Measurements from ENCODE around the gene SSTR3. TPM values are rescaled to one million over a fixed set of nuclear protein-coding genes. Genes with fewer than 3 reads are reported as not detected.

Gene SSTR3
- total and polyA plus RNA-seq, 10 of the 15 experiments (the other 5 are each of a cell fraction or from before 2014, with no cell fraction given), result 0.03 to 4.5 (median 2.4) TPM

DNA sequence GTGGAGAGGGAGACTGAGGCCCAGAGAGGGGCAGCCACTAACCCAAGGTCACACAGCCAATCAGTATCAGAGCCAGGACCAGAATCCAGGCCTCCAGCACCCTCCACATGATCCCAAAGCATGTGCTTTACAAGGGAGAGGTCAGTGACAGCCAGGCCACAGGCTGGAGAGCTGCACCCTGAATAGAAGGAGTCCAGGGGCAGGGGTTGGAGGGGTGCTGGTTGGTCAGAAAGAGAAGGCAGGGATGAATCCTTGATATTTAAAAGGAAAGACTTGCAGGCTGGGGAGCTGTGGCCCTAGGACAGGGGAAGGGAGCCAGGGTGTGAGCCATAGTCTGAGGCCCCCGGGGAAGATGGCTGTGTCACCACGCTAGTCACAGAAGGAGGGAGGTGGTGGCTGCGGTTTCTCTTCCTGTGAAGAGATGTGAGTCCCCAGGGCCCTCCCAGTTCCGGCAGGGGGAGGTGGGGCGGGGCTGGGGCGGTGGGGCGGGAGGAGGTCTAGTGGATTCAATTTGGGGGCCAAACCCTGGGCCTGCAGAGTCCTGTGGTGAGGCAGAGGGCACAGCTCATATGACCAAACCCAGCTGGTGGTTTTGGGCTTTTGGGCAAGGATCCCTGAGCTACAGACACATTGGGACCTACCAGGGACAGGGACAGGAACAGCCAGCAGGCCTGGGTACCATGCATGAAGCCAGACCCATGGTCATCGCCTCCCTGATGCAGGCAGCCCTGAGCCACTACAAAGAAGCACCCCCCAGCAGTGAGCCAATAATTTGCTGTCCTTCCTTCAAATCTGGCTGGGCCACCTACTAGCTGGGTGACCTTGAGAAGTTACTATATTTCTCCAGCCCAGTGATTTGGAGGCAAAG is 17.8 kb upstream of the SSTR3 start:
- peaks cover 70% of the 10 kb centered on the region for H3K4me1 ChIP-seq (ENCODE audit: control insufficient read depth, insufficient read depth, low read length)
- no peaks in the 10 kb centered on the region for H3K9me3 ChIP-seq (replicated peaks; ENCODE audit: control insufficient read depth, insufficient read depth, low read length)
- H3K4me3 ChIP-seq, result peak overlapping the region; percentile 60; the same call in 1 of the 2 replicates
- intact Hi-C loops (cut with micrococcal nuclease; ENCODE audit: unreplicated experiment), result loop anchor here (1.0 kb wide), 1 partner anchor 11 kb away; no protein-coding TSS in a partner anchor
- no peak for FAIRE-seq
- H3K27ac ChIP-seq (ENCODE audit: control insufficient read depth, insufficient read depth), result peak overlapping the region; percentile 100
- H4K20me1 ChIP-seq (ENCODE audit: control insufficient read depth, insufficient read depth), result peaks cover 3% of the 10 kb centered on the region; the same call in 1 of the 2 replicates
- H3K79me2 ChIP-seq (ENCODE audit: control insufficient read depth, insufficient read depth, low read length), result peaks cover 40% of the 10 kb centered on the region
- POLR2A ChIA-PET, result interaction anchor here (1.1 to 5.8 kb wide), 10 partner anchors 11 to 84 kb away, joined by 3 to 140 read pairs (median 6); partner anchors contain the start of gene RAC2
- no TSS peak for BruUV-seq (replicated peaks)
- H3K27me3 ChIP-seq (replicated peaks in 1 of 2; ENCODE audit: control insufficient read depth in 2 of 2, insufficient read depth in 2 of 2, low read length in 1 of 2), result no peaks in the 10 kb centered on the region
- H2AFZ ChIP-seq (ENCODE audit: control insufficient read depth, low read depth, low read length), result no peak overlapping the region
- peak overlapping the region; percentile 93 for H3K9ac ChIP-seq (ENCODE audit: control insufficient read depth, insufficient read depth, low read length)
- ATAC-seq, result peak; percentile 88
- CTCF ChIA-PET, result interaction anchor here (0.7 to 5.3 kb wide), 12 partner anchors 10 to 397 kb away, joined by 3 to 84 read pairs (median 11); partner anchors contain the start of gene RAC2
- RAD21 ChIA-PET (ENCODE audit: unreplicated experiment), result interaction anchor here (0.8 to 4.6 kb wide), 10 partner anchors 10 to 67 kb away, joined by 3 to 99 read pairs (median 12); partner anchors contain the start of gene RAC2
- SMC1A ChIA-PET (ENCODE audit: uncharacterized antibody, unreplicated experiment), result interaction anchor here (0.6 to 6.5 kb wide), 13 partner anchors 8 to 845 kb away, joined by 3 to 109 read pairs (median 4); partner anchors contain the start of gene RAC2
- 0% methylated on average over 8 of the region's 8 CpGs for WGBS (ENCODE audit: insufficient coverage, insufficient replicate concordance, low lambda C conversion rate, missing lambda C conversion rate)
- peak overlapping the region; percentile 83 for H3K4me2 ChIP-seq (ENCODE audit: control insufficient read depth, insufficient read depth)
- H3K36me3 ChIP-seq (ENCODE audit: control insufficient read depth in 2 of 2, insufficient read depth in 2 of 2, low read length in 1 of 2), result peaks cover 32 to 63% of the 10 kb centered on the region in 2 experiments
- in situ Hi-C loops (cut with MboI), result no loop called here
- peak; percentile 60 for DNase-seq (ENCODE audit: low read depth, low spot score)
- TF ChIP-seq CHD4 (IDR thresholded peaks at IDR 0.05) (no peak), RCOR1 (conservative IDR thresholded peaks at IDR 0.05; ENCODE audit: low read depth, low read length) (no peak), BMI1 (IDR thresholded peaks at IDR 0.05; ENCODE audit: borderline replicate concordance) (no peak), IKZF1 (conservative IDR thresholded peaks at IDR 0.05) (no peak; the same call in 1 of the 2 replicates), ESRRA (IDR thresholded peaks at IDR 0.05; ENCODE audit: low read length) (no peak; the same call in 1 of the 2 replicates), ZNF217 (IDR thresholded peaks at IDR 0.05) (peak; percentile 27; the same call in 1 of the 2 replicates), ZSCAN29 (IDR thresholded peaks at IDR 0.05) (no peak), RB1 (IDR thresholded peaks at IDR 0.05; ENCODE audit: borderline replicate concordance) (no peak), YY1 (IDR thresholded peaks at IDR 0.05; ENCODE audit: low read depth, low read length) (peak; percentile 93), EZH2 (IDR thresholded peaks at IDR 0.05; ENCODE audit: borderline replicate concordance, control insufficient read depth, low read depth, low read length) (no peak), NFXL1 (IDR thresholded peaks at IDR 0.05; ENCODE audit: borderline replicate concordance) (no peak), ZNF24 (IDR thresholded peaks at IDR 0.05) (no peak), ATF7 (IDR thresholded peaks at IDR 0.05; ENCODE audit: low read depth) (peak; percentile 9; the same call in 1 of the 2 replicates), NBN (IDR thresholded peaks at IDR 0.05) (peak; percentile 13; the same call in 1 of the 2 replicates), CREM (IDR thresholded peaks at IDR 0.05; ENCODE audit: low read depth) (no peak), ZBED1 (IDR thresholded peaks at IDR 0.05; ENCODE audit: borderline replicate concordance) (no peak), RAD51 (IDR thresholded peaks at IDR 0.05) (no peak), CREB1 (IDR thresholded peaks at IDR 0.05; ENCODE audit: low read depth) (no peak), CHD1 (IDR thresholded peaks at IDR 0.05; ENCODE audit: low read depth, low read length) (no peak), FOXK2 (IDR thresholded peaks at IDR 0.05) (no peak), GATAD2B (conservative IDR thresholded peaks at IDR 0.05; ENCODE audit: low read depth) (no peak), POLR2AphosphoS5 (IDR thresholded peaks at IDR 0.05; ENCODE audit: low read length) (peak; percentile 53; the same call in 1 of the 2 replicates)
- TF ChIP-seq, protein P1, sequence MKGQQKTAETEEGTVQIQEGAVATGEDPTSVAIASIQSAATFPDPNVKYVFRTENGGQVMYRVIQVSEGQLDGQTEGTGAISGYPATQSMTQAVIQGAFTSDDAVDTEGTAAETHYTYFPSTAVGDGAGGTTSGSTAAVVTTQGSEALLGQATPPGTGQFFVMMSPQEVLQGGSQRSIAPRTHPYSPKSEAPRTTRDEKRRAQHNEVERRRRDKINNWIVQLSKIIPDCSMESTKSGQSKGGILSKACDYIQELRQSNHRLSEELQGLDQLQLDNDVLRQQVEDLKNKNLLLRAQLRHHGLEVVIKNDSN (IDR thresholded peaks at IDR 0.05; ENCODE audit: borderline replicate concordance, extremely low read length, insufficient read depth, low read depth, low read length), result no peak
- TF ChIP-seq, protein P2, sequence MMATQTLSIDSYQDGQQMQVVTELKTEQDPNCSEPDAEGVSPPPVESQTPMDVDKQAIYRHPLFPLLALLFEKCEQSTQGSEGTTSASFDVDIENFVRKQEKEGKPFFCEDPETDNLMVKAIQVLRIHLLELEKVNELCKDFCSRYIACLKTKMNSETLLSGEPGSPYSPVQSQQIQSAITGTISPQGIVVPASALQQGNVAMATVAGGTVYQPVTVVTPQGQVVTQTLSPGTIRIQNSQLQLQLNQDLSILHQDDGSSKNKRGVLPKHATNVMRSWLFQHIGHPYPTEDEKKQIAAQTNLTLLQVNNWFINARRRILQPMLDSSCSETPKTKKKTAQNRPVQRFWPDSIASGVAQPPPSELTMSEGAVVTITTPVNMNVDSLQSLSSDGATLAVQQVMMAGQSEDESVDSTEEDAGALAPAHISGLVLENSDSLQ (IDR thresholded peaks at IDR 0.05), result no peak

Data from GM12878 (cell line).